H1 (cell line): ENCODE measurements around the gene SUV39H2. TPM values are rescaled to one million over a fixed set of nuclear protein-coding genes. Genes with fewer than 3 reads are reported as not detected.

Source experiments
- BACH1 ChIP-seq: IDR thresholded peaks from 2 replicates; pipeline ENCODE4 v1.6.1; 2012; ENCODE audit warnings: low read length, improper control_type of control experiment
- KDM4A ChIP-seq: IDR thresholded peaks from one replicate; pipeline ENCODE4 v1.7.1; 2012; ENCODE audit warnings: low read depth, mild to moderate bottlenecking, moderate library complexity, low read length, inconsistent platforms; ENCODE audit not compliant: severe bottlenecking
- SIN3A ChIP-seq, 2 experiments: IDR thresholded peaks in 1 of 2; conservative IDR thresholded peaks in 1 of 2; 2 replicates each; pipeline ENCODE4 v1.6.1; 2011 to 2012; ENCODE audit warnings: low read length in 2 of 2, improper control_type of control experiment in 1 of 2, low read depth in 1 of 2, mild to moderate bottlenecking in 1 of 2
- SIX5 ChIP-seq: IDR thresholded peaks from 2 replicates; pipeline ENCODE4 v1.6.1; 2011; ENCODE audit warnings: mild to moderate bottlenecking, low read depth, low read length
- polyA plus RNA-seq, 7 experiments: library from polyadenylated mRNA; depleted of rRNA in 3 of 7; stranded (reverse) in 5 of 7; unstranded in 2 of 7; fragments of >200 nt in 5 of 7; fragments of 200-250 nt in 2 of 7; gene quantifications; 1 replicate in 5 of 7; 2 replicates in 1 of 7; 4 replicates in 1 of 7; pipeline versions ENCODE4 v1.2.1 to v1.2.3, GENCODE V29; 2011 to 2013; ENCODE audit warnings: missing spikeins in 2 of 7, mixed read lengths in 2 of 7
- total RNA-seq: library from RNA; stranded (reverse); fragmentation: NEBNext Ultra II Directional; extraction: Animal tissue kit (Norgen Biotek cat#: 25700); gene quantifications from 2 replicates; pipeline ENCODE4 v1.2.1, GENCODE V29; 2021
- TF ChIP-seq, protein P1 (sequence below): IDR thresholded peaks from 2 replicates; pipeline ENCODE4 v1.6.1; 2011; ENCODE audit warnings: low read depth, mild to moderate bottlenecking, low read length; ENCODE audit not compliant: insufficient read depth

SUV39H2 gene
- total and polyA plus RNA-seq, 2 of the 8 experiments (the other 6 are each of a cell fraction or from before 2014, with no cell fraction given), result 19.4 to 62.3 TPM

DNA sequence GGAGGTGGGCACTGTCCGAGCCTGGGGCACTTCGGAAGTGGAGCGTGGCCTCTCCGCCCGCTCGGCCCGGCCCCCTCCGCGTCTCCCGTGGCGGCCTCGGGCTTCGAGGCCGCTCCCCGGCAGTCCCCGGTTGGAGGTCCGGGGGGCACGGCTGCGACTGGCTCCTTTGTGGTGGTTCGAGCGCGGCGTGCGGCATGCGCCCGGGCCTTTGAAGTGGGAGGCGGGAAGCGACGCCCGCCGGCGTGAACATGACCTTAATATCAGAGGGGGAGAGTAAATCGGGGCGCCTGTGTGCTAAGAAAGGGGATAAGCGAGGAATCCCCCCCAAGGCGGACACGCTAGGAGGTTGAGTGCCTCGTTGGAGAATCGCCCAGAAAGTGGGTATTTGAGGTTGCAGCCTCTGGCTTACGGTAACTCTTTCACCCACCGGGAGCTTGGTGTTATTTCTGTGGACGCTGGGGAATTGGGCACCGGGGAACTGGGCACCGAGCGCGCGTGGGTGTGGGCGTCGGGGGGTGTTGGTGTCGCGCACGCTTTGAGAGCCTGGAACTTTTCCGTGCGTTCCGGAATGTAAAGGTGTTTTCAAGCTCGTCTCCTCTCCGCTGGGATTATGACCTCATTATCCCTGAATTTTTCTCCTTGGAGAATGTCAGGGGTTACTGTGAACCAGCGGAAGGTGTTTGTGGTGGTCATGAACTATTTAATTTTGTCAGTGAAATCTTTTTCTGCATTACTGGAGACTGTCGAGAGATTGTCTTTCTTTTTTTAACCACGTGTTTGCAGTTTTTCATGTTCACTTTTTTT, 660 bp downstream of the SUV39H2 start (continued):
- peak; percentile 38; the same call in 1 of the 2 replicates for TF ChIP-seq BACH1
- TF ChIP-seq SIX5, result no peak
- peak; percentile 51 for TF ChIP-seq KDM4A
- TF ChIP-seq, protein P1, sequence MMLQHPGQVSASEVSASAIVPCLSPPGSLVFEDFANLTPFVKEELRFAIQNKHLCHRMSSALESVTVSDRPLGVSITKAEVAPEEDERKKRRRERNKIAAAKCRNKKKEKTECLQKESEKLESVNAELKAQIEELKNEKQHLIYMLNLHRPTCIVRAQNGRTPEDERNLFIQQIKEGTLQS, result no peak
- no peak; a peak in 2 of 4 replicates for TF ChIP-seq SIN3A (conservative IDR thresholded peaks at IDR 0.05 in 1 of 2, IDR thresholded peaks at IDR 0.05 in 1 of 2; ENCODE audit: low read depth in 1 of 2, low read length in 2 of 2)
